PC-3 (cell line): ENCODE measurements around the gene LCE1D. TPM values are rescaled to one million over a fixed set of nuclear protein-coding genes. Genes with fewer than 3 reads are reported as not detected.

Experiments used
- ATAC-seq: fragments of 200-7000 bp; cut with Tn5 transposase; 2 replicates; pipeline ENCODE4 v1.9.1; 2020; ENCODE audit warnings: mild to moderate bottlenecking, moderate library complexity
- BruUV-seq: library from RNA; stranded (reverse); fragments of 400-500 nt; replicated peaks from 2 replicates; lab custom pipeline; 2021; lab: Mats Ljungman, UMichigan
- CTCF ChIA-PET: fragments of 300-600 bp; sonication (Branson Sonifier 250); formaldehyde crosslinking; loops from one replicate; lab custom pipeline; 2022; ENCODE audit warnings: antibody characterized with exemption; lab: Charles Lee
- POLR2A ChIA-PET: fragments of 300-600 bp; sonication (Branson Sonifier 250); formaldehyde crosslinking; loops from one replicate; lab custom pipeline; 2022; ENCODE audit warnings: antibody characterized with exemption; ENCODE audit not compliant: unreplicated experiment; lab: Charles Lee
- DNase-seq: peaks from one replicate; pipeline ENCODE4 v3.0.0-alpha.2; 2015
- H2AFZ ChIP-seq: fragments of 300-600 bp; sonication (generic); 2 replicates; pipeline ENCODE4 v1.6.0; 2016; ENCODE audit warnings: antibody characterized with exemption, low read length
- H3F3A ChIP-seq: fragments of 300-600 bp; sonication (generic); one replicate; pipeline ENCODE4 v1.6.0; 2017; ENCODE audit warnings: antibody characterized with exemption, low read length, control low read depth, mild to moderate bottlenecking; ENCODE audit not compliant: unreplicated experiment
- H3K27ac ChIP-seq: fragments of 300-600 bp; sonication (generic); 2 replicates; pipeline ENCODE4 v1.5.1; 2016; ENCODE audit warnings: mild to moderate bottlenecking, low read length
- H3K27me3 ChIP-seq: fragments of 300-600 bp; sonication (generic); 2 replicates; pipeline ENCODE4 v1.6.1; 2016; ENCODE audit warnings: low read length, mixed read lengths
- H3K36me3 ChIP-seq: fragments of 300-600 bp; sonication (generic); 2 replicates; pipeline ENCODE4 v1.6.1; 2016; ENCODE audit warnings: low read depth, mixed run types, low read length, mixed read lengths
- H3K4me1 ChIP-seq: fragments of 300-600 bp; sonication (generic); 2 replicates; pipeline ENCODE4 v1.5.1; 2016; ENCODE audit warnings: low read length; ENCODE audit not compliant: insufficient read depth
- H3K4me2 ChIP-seq: fragments of 300-600 bp; sonication (generic); 2 replicates; pipeline ENCODE4 v1.6.0; 2016; ENCODE audit warnings: low read length
- H3K4me3 ChIP-seq: fragments of 300-600 bp; sonication (generic); 2 replicates; pipeline ENCODE4 v1.5.1; 2016; ENCODE audit warnings: mild to moderate bottlenecking, low read length, mixed read lengths
- H3K79me2 ChIP-seq: fragments of 300-600 bp; sonication (generic); 2 replicates; pipeline ENCODE4 v1.6.1; 2017; ENCODE audit warnings: low read length, mixed read lengths
- H3K9ac ChIP-seq: fragments of 300-600 bp; sonication (generic); 2 replicates; pipeline ENCODE4 v1.6.0; 2016; ENCODE audit warnings: mild to moderate bottlenecking, low read length
- H3K9me2 ChIP-seq: fragments of 300-600 bp; sonication (generic); replicated peaks from 2 replicates; pipeline ENCODE4 v1.6.1; 2016; ENCODE audit warnings: mixed run types, low read length, mixed read lengths
- H3K9me3 ChIP-seq: fragments of 300-600 bp; sonication (generic); 2 replicates; pipeline ENCODE4 v1.6.1; 2016; ENCODE audit warnings: low read length, mixed read lengths
- H4K20me1 ChIP-seq: fragments of 300-600 bp; sonication (generic); 2 replicates; pipeline ENCODE4 v1.6.1; 2016; ENCODE audit warnings: low read length, mixed read lengths
- EZH2 ChIP-seq: fragments of 300-600 bp; sonication (generic); IDR thresholded peaks from one replicate; pipeline ENCODE4 v1.6.1; 2017; ENCODE audit warnings: antibody characterized with exemption, mild to moderate bottlenecking, low read length; ENCODE audit not compliant: unreplicated experiment
- EZH2phosphoT487 ChIP-seq: fragments of 300-600 bp; sonication (generic); IDR thresholded peaks from 2 replicates; pipeline ENCODE4 v1.6.1; 2018; ENCODE audit warnings: mild to moderate bottlenecking, antibody characterized with exemption, low read length, borderline replicate concordance
- intact Hi-C: fragments of 100-400 bp; cut with micrococcal nuclease; formaldehyde crosslinking; loops from 2 replicates; pipeline ENCODE4 v1.9.0; 2023
- total RNA-seq: library from RNA; depleted of rRNA; stranded (reverse); fragments of >200 nt; gene quantifications from 2 replicates; pipeline ENCODE4 v1.2.3, GENCODE V29; 2014; rRNA removed
- TF ChIP-seq, protein P1 (sequence below): fragments of 300-600 bp; sonication (generic); conservative IDR thresholded peaks from 2 replicates; pipeline ENCODE4 v1.5.1; 2017; ENCODE audit warnings: antibody characterized with exemption, low read depth, mild to moderate bottlenecking, low read length

LCE1D gene
- total RNA-seq, 1 experiment from 2014 or later, result not detected

DNA sequence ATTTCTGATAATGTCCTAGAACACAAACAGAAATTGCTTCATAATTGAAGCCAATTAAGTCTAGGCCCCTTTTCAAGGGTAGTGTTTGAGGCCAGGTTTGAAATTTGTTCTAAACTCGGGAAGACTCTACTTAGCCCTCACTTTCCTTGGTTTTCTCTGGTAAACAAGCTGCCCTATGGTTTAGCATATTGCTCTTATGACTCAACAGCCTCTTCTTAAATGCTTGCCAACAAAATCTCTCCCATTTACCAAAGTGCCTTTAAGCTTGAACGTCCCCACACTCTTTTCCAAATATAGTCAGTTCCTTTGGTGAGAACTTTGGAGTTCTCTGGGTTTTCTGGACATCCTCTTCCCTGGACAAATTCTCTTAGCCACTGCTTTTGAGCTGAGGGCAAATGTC is 40.3 kb downstream of the LCE1D start:
- no peak overlapping the region for H3K4me2 ChIP-seq
- intact Hi-C loops, result no loop called here
- no peaks in the 10 kb centered on the region for H3K9me2 ChIP-seq
- no peaks in the 10 kb centered on the region for H3F3A ChIP-seq
- no peaks in the 10 kb centered on the region for H3K36me3 ChIP-seq
- no peak for DNase-seq
- H3K27me3 ChIP-seq, result peaks cover 11% of the 10 kb centered on the region; the same call in 1 of the 2 replicates
- H4K20me1 ChIP-seq, result no peaks in the 10 kb centered on the region
- ChIA-PET POLR2A (no interaction called here), CTCF (no interaction called here)
- ATAC-seq, result no peak
- H3K4me1 ChIP-seq, result no peaks in the 10 kb centered on the region
- no peak overlapping the region for H3K9ac ChIP-seq
- H3K4me3 ChIP-seq, result no peak overlapping the region
- H3K27ac ChIP-seq, result no peak overlapping the region
- no peaks in the 10 kb centered on the region for H3K9me3 ChIP-seq
- no peak overlapping the region for H2AFZ ChIP-seq
- no peaks in the 10 kb centered on the region for H3K79me2 ChIP-seq
- BruUV-seq, result no TSS peak
- TF ChIP-seq, protein P1, sequence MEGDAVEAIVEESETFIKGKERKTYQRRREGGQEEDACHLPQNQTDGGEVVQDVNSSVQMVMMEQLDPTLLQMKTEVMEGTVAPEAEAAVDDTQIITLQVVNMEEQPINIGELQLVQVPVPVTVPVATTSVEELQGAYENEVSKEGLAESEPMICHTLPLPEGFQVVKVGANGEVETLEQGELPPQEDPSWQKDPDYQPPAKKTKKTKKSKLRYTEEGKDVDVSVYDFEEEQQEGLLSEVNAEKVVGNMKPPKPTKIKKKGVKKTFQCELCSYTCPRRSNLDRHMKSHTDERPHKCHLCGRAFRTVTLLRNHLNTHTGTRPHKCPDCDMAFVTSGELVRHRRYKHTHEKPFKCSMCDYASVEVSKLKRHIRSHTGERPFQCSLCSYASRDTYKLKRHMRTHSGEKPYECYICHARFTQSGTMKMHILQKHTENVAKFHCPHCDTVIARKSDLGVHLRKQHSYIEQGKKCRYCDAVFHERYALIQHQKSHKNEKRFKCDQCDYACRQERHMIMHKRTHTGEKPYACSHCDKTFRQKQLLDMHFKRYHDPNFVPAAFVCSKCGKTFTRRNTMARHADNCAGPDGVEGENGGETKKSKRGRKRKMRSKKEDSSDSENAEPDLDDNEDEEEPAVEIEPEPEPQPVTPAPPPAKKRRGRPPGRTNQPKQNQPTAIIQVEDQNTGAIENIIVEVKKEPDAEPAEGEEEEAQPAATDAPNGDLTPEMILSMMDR, result no peak
- TF ChIP-seq EZH2phosphoT487 (no peak), EZH2 (no peak)

GRCh38 chr1:152842556-152842955 is 46.0 kb downstream of the LCE1D start, which contains the start of gene LCE6A:
LCE6A (plus strand) TSS chr1:152842856; CDS start chr1:152843521, 665 bp downstream.
- ChIA-PET POLR2A (no interaction called here), CTCF (no interaction called here)
- H3K36me3 ChIP-seq, result no peaks in the 10 kb centered on the region
- no peaks in the 10 kb centered on the region for H3F3A ChIP-seq
- H3K4me2 ChIP-seq, result no peak within 1 kb of the TSS
- intact Hi-C loops, result no loop called here
- H3K4me1 ChIP-seq, result no peaks in the 10 kb centered on the region
- H4K20me1 ChIP-seq, result no peaks in the 10 kb centered on the region
- no peaks in the 10 kb centered on the region for H3K9me2 ChIP-seq
- no peaks in the 10 kb centered on the region for H3K79me2 ChIP-seq
- ATAC-seq (no peak), DNase-seq (no peak)
- no peak within 1 kb of the TSS for H3K27ac ChIP-seq
- no peak within 1 kb of the TSS for H3K9ac ChIP-seq
- no peak for TF ChIP-seq EZH2phosphoT487
- TF ChIP-seq EZH2, result no peak
- TF ChIP-seq, protein P1, result no peak
- H2AFZ ChIP-seq, result no peak within 1 kb of the TSS
- BruUV-seq, result no TSS peak
- no peak within 1 kb of the TSS for H3K4me3 ChIP-seq
- no peaks in the 10 kb centered on the region for H3K9me3 ChIP-seq
- peaks cover 15% of the 10 kb centered on the region for H3K27me3 ChIP-seq

Other genes starting within 250 kb of the LCE1D start
- not detected in 2 replicates for gene LCE3E, start 229.9 kb upstream of the LCE1D start, total RNA-seq
- gene LCE3D, start 216.2 kb upstream of the LCE1D start, total RNA-seq, result not detected in 2 replicates
- not detected in 2 replicates for gene LCE3C, start 196.5 kb upstream of the LCE1D start, total RNA-seq
- gene LCE3B, start 182.9 kb upstream of the LCE1D start, total RNA-seq, result not detected in 2 replicates
- not detected in 2 replicates for gene LCE3A, start 173.6 kb upstream of the LCE1D start, total RNA-seq
- gene LCE2D, start 133.3 kb upstream of the LCE1D start, total RNA-seq, result not detected in 2 replicates
- not detected in 2 replicates for gene LCE2C, start 121.4 kb upstream of the LCE1D start, total RNA-seq
- not detected in 2 replicates for gene LCE2B, start 110.6 kb upstream of the LCE1D start, total RNA-seq
- not detected in 2 replicates for gene LCE2A, start 98.4 kb upstream of the LCE1D start, total RNA-seq
- gene LCE4A, start 88.6 kb upstream of the LCE1D start, total RNA-seq, result not detected in 2 replicates
- gene KPRP, start 38.7 kb upstream of the LCE1D start, total RNA-seq, result not detected in 2 replicates
- not detected in 2 replicates for gene LCE1F, start 21.6 kb upstream of the LCE1D start, total RNA-seq
- gene LCE1E, start 10.5 kb upstream of the LCE1D start, total RNA-seq, result not detected in 2 replicates
- gene LCE1C, start 9.9 kb downstream of the LCE1D start, total RNA-seq, result not detected in 2 replicates
- not detected in 2 replicates for gene LCE1B, start 15.2 kb downstream of the LCE1D start, total RNA-seq
- not detected in 2 replicates for gene LCE1A, start 30.8 kb downstream of the LCE1D start, total RNA-seq
- not detected in 2 replicates for gene LCE6A, start 46.1 kb downstream of the LCE1D start, total RNA-seq
- gene LCE7A, start 63.3 kb downstream of the LCE1D start, total RNA-seq, result not detected in 2 replicates
- gene SMCP, start 81.6 kb downstream of the LCE1D start, total RNA-seq, result not detected in 2 replicates
- 0.55 and 1.0 TPM in 2 replicates for gene IVL, start 111.8 kb downstream of the LCE1D start, total RNA-seq
- gene SPRR5, start 150.5 kb downstream of the LCE1D start, total RNA-seq, result not detected in 2 replicates
- gene SPRR4, start 173.9 kb downstream of the LCE1D start, total RNA-seq, result not detected in 2 replicates
- not detected in 2 replicates for gene SPRR1A, start 187.4 kb downstream of the LCE1D start, total RNA-seq
- gene SPRR3, start 205.0 kb downstream of the LCE1D start, total RNA-seq, result 0.51 TPM in 1 of 2 replicates, not detected in the other
- not detected in 2 replicates for gene SPRR1B, start 234.5 kb downstream of the LCE1D start, total RNA-seq
- not detected in 2 replicates for gene SPRR2D, start 244.4 kb downstream of the LCE1D start, total RNA-seq